ENCODE data around the gene FRA10AC1.
A peak's percentile ranks its signal among the peaks of the same experiment; 100 is the strongest.

The FRA10AC1 gene, protein sequence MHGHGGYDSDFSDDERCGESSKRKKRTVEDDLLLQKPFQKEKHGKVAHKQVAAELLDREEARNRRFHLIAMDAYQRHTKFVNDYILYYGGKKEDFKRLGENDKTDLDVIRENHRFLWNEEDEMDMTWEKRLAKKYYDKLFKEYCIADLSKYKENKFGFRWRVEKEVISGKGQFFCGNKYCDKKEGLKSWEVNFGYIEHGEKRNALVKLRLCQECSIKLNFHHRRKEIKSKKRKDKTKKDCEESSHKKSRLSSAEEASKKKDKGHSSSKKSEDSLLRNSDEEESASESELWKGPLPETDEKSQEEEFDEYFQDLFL

DNA sequence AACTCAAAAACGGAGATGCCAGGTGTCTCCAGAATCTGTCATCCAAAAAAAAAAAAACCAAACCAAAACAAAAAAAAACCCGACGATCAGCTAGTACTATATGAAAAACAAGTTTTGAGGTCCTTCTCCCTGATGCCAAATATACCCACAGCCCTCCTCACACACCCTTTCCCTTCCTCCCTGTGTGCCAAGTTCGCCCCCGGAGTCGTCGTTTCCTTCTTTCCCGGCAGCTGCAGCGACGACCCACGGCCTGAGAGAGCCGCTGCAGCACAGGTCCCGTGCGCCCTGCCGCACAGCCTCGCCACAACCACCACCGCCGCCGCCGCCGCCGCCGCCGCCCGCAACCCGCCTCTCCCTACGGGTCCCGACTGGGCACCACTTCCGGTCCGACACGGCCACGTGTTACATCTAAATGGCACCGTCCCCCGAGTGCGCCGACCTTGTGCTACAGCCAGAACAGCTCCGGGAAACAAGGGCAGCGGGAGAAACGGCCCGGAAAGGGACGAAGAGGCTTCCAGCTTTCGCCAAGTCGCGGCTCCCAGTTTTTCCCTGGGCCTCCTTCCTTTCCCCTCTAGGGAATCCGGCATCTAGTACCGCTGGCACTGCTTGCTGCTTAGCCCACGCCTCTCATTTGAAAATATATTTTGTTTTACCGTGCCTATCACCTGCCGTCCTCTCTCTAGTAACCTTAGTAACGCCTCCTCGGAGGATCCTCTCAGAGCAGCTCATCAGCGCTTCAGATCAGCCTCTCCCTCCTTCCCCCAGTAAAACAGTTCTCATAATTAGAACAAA is at the start of gene FRA10AC1:
Gene FRA10AC1, minus strand, starts transcription at position 383 of the 792 bp plus-strand sequence. CDS start 2,486 bp downstream, outside the sequence.
- peak; percentile 85 for DNase-seq

DNA sequence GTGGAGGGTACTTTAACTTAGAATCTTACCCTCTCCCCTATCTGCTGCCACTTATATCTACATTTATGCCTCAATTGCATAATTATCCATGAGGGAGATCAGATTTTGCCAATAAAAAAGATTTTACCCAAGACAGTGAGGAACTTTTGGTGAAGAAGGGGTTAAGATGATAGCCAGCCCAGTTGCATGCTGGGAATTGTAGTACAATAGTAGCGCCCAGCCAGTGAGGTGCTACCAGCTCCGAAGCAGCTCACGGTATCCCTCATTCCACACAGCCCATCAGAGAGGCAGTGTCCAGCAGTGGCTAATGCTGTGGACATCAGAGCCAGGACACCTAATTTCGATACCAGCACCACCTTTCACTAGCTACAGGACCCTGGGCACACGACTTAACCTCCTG is 49.4 kb upstream of the FRA10AC1 start:
- peak; percentile 14 for DNase-seq

DNA sequence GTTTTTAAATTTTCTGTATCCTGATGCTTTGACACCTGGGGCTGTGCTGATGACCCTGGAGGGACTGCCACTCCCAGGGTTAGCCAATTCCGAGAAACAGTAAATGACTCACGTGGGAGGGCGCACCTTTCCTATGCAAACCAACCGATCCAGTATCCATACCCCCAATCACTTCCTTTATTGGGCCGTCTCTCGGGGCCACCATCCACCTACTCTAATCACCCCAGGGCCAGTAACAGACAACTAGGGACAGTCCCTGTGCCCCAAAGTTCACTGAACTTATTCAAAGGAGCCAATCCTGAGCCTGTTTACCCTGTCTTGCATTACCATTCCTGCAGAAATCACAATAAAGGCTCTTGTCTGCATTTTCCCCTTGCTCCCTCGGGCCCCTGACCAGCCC is 48.7 kb upstream of the FRA10AC1 start:
- DNase-seq = no peak

DNA sequence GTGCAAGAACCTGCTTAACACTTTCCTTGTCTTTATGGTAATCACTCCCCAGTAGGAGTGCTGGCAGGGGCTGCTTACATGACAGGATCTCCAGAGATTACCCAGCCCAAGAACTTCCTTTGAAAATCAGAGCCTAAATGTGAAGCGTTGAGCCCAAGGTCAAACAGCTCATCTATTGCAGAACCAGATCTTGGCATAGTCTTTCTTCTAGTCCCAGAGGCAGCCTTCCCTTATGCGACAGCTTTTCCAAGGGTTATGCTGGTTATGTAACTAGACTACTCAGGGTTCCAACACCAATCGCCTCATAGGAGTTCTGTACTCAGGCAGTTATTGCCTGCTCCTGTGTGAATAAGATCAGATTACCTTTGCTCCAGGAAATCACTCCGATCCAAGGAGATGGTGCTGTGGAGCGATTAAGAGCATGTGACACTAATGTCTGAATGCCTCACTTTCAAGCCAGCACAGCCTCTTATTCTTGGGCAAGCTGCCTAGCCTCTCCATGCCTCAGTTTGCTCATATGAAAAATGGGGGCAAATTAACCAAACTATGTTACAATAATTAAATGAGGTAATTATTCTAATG is 46.9 kb upstream of the FRA10AC1 start:
- DNase-seq = peak; percentile 77

DNA sequence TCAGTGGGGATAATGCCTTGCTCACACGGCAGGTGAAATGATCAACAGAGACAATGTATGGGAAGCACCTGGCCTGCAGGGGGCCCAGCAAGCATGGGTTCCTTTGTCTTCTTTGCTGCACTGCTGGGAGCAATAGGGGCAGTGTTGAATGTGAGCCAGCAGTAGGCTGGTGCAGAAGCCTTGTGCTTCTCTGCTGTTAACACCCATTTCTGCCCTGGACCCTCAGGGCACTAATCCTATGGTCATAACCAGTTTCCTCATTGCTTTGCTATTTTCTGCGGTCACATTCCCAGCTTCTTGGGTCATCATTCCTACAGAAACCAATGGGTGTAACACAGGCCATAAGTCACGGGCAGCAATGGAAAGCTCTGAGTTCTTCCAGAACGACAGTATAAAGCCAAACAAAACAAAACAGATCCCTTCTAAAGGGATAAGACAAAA is 44.5 kb upstream of the FRA10AC1 start:
- peak; percentile 8 for DNase-seq

DNA sequence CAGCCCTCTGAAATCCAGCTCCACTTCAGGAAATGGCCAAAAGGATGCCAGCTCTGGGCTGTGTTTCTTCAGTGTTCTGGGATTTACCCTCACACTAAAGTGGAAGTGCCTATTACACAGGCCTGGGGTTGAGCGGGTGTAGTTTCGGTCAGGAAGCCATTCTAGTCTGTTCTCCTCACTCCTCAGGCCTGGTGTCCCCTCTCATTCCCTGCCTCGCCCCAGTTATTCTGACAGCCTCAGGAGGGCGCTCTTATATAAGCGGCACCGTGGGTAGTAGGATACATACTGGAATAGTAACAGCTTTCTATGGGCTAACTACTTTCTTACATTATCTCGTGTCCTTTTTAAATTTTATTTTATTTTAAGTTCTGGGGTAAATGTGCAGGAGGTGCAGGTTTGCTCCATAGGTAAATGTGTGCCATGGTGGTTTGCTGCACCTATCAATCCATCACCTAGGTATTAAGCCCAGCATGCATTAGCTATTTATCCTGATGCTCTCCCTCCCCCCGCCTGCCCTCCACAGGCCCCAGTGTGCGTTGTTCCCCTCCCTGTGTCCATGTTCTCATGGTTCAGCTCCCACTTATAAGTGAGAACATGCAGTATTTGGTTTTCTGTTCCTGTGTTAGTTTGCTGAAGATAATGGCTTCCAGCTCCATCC is 43.1 kb upstream of the FRA10AC1 start:
- DNase-seq = no peak

DNA sequence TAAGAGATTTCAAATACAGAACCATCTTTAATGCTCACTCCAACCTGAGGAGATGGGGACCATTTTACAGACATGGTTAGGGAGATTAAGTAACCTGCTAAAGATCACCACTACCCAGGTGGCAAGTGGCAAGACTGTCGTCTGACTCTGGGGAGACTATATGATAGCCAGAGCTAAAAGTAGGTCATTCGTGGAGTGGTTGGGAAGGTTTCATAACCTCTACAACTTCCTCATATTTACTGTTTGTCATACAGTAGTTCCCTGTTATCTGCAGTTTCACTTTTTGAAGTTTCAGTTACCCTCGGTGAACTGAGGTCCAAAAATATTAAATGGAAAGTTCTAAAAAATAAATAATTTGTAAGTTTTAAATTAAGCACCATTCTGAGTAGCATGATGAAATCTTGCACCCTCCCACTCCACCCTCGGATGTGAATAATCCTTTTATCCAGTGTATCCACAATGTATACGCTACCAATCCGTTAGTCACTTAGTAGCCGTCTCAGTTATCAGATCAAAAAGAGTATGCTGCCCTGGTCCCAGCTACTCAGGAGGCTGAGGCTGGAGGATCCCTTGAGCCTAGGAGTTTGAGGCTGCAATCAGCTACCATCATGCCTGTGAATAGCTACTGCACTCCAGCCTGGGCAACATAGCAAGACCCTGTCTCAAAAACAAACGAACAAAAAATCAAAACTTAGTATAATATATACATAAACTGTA is 40.4 kb upstream of the FRA10AC1 start:
- no peak for DNase-seq

GRCh38 chr10:93741367-93741766 is 39.0 kb upstream of the FRA10AC1 start:
- no peak for DNase-seq

GRCh38 chr10:93726024-93726423 is 23.6 kb upstream of the FRA10AC1 start:
- no peak for DNase-seq

- no peak for DNase-seq
These were observed 20.8 kb upstream of the FRA10AC1 start for GRCh38 chr10:93723153-93723552.

- no peak for DNase-seq
These were observed 20.2 kb upstream of the FRA10AC1 start for GRCh38 chr10:93722550-93722949.

DNA sequence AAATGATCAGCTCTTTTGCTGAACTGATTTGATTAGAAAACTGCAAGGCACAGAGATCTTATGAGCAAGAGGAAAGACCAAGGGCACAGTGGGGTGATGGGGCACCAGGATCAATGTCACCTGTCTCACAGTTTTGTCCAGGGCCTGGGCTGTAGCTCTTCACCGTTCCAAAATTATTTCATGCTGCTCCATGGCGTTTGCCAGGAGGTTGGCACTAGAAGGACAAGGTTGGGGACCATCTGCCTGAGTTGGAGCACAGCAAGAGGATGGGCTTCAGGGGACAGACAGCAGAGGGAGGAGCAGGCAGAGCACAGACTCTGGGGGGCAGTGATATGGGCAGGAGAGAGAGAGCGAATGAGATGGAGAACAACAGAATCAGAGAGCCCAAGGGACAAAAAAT is 17.5 kb upstream of the FRA10AC1 start:
- no peak for DNase-seq

GRCh38 chr10:93718937-93719725 is 16.7 kb upstream of the FRA10AC1 start:
- no peak for DNase-seq

- no peak for DNase-seq
These were observed 14.4 kb upstream of the FRA10AC1 start for GRCh38 chr10:93716766-93717165.

GRCh38 chr10:93715345-93715744 is 13.0 kb upstream of the FRA10AC1 start:
- no peak for DNase-seq

DNA sequence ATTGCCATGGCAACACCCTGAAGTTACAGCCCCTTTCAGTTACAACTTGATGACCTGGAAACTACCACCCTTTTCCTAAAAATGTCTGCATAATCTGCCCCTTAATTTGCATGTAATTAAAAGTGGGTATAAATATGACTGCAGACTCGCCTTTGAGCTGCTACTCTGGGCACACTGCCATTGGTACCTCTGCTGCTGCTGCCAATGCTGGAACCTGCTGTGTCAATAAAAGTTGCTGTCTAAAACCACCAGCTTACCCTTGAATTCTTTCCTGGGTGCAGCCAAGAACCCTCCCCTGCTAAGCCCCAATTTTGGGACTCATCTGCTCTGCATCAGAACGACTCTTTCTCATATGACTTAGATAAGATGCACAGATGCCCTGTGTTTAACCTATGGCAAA is 10.2 kb upstream of the FRA10AC1 start:
- DNase-seq = no peak

- DNase-seq = no peak
These were observed 9.5 kb upstream of the FRA10AC1 start for GRCh38 chr10:93711891-93712290.

DNA sequence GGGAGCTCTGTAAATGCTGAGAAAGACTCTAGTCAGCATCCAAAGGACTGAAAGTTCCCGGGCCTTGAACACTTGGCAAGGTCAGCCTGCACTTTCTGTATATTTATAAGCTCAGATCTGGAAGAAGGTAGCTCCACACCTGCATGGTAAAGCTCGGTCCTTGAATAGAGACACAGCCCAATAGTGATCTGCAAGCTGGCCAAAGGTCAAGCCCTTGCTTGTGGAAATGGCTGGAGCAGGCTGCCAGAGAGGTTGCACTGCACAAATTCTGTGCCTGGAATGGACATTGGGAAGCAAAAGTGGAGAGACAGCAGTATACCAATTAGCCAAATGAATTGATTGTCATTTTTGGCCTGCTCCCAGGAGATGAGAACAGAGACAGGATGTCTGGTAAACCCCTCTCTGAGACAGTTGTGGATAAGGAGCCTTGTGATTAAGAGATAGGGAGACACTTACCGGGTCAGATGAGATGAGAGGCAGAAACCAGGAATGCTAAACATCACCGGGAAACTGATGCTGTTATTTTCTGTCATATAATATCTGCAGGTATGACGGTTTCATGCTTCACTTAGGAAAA is 8.0 kb upstream of the FRA10AC1 start:
- DNase-seq = peak; percentile 1

- DNase-seq = no peak
These were observed 5.2 kb upstream of the FRA10AC1 start for GRCh38 chr10:93707623-93708022.

DNA sequence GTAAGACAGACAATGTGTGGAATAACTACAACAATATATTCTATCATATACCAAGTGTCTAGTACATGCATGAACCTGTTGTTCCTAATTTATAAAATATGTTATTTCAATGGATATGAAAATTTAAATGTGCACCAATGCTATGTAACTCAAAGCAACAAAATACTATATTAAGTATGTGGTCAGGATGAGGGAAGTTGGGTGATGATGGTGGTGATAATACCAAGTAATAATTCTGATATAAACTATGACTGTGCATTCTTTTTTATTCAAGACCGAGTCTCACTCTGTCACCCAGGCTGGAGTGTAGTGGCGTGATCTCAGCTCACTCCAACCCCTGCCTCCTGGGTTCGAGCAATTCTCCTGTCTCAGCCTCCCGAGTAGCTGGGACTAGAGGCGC is 2.1 kb upstream of the FRA10AC1 start:
- DNase-seq = no peak

DNA sequence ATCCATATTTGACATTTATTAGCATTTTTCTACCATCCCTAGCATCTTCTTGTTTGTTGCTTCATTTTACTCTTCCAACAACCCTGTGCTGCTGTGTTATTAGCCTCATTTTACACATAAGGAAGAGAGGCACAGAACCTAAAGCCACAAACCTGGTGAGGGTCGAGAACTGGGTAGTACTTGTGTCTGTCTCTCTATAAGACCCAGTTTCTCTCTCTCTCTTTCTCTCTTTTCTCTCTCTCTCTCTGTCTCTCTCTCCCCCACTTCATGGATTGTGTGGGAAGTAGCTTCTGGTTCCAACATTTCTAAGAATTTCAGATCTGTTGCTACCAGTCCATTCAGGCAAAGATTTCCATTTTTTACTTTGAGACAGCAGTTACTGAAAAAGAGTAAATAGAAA is 1.4 kb upstream of the FRA10AC1 start:
- no peak for DNase-seq
